Keratinocyte (primary cell): ENCODE data around the gene RERE. TPM values are rescaled to one million over a fixed set of nuclear protein-coding genes. Genes with fewer than 3 reads are reported as not detected.
"Not testable (repeated sequence)": the region's sequence is repeated elsewhere in the genome, so short reads cannot be mapped to it uniquely, and the experiment has no call there.

ENCODE experiments used
- DNase-seq: peaks from one replicate; pipeline ENCODE4 v3.0.0-alpha.2; 2011; ENCODE audit warnings: low read depth, missing footprints, low spot score
- FAIRE-seq: peaks from 2 replicates; lab custom pipeline; 2011; peaks lifted over from hg19 to GRCh38; lab: Jason Lieb, UNC
- H2AFZ ChIP-seq: 2 replicates; pipeline ENCODE4 v1.6.0; 2012; ENCODE audit warnings: low read length, control low read depth, inconsistent platforms; ENCODE audit not compliant: control insufficient read depth
- H3K27ac ChIP-seq: 2 replicates; pipeline ENCODE4 v1.5.1; 2011; ENCODE audit warnings: low read length; ENCODE audit not compliant: control insufficient read depth, insufficient read depth
- H3K27me3 ChIP-seq: 3 replicates; pipeline ENCODE4 v1.6.0; 2011; ENCODE audit warnings: low read length; ENCODE audit not compliant: control insufficient read depth, insufficient read depth; ENCODE audit errors: extremely low read depth
- H3K36me3 ChIP-seq, 2 experiments: 2 replicates in 1 of 2; 3 replicates in 1 of 2; pipeline ENCODE4 v1.5.1; 2011; ENCODE audit warnings: low read length in 2 of 2, mild to moderate bottlenecking in 1 of 2; ENCODE audit not compliant: control insufficient read depth in 2 of 2, insufficient read depth in 2 of 2; ENCODE audit errors: extremely low read depth in 1 of 2
- H3K4me1 ChIP-seq: 3 replicates; pipeline ENCODE4 v1.5.1; 2011; ENCODE audit warnings: low read length; ENCODE audit not compliant: control insufficient read depth, insufficient read depth; ENCODE audit errors: extremely low read depth
- H3K4me2 ChIP-seq: 3 replicates; pipeline ENCODE4 v1.6.0; 2011; ENCODE audit warnings: low read depth, low read length; ENCODE audit not compliant: control insufficient read depth, insufficient read depth; ENCODE audit errors: extremely low read depth
- H3K4me3 ChIP-seq, 3 experiments: fragments of 200-600 bp in 1 of 3; sonication (generic) in 1 of 3; 2 replicates in 2 of 3; 3 replicates in 1 of 3; pipeline ENCODE4 v1.5.1; 2011 to 2016; ENCODE audit warnings: low read length in 3 of 3, mild to moderate bottlenecking in 3 of 3, control low read depth in 2 of 3, inconsistent platforms in 1 of 3, low read depth in 1 of 3, mixed read lengths in 1 of 3, mixed run types in 1 of 3, moderate library complexity in 1 of 3; ENCODE audit not compliant: control insufficient read depth in 2 of 3, insufficient read depth in 2 of 3; ENCODE audit errors: extremely low read depth in 1 of 3
- H3K79me2 ChIP-seq: 2 replicates; pipeline ENCODE4 v1.6.0; 2012; ENCODE audit warnings: low read length; ENCODE audit not compliant: control insufficient read depth, insufficient read depth
- H3K9ac ChIP-seq: 3 replicates; pipeline ENCODE4 v1.6.0; 2011; ENCODE audit warnings: low read length; ENCODE audit not compliant: control insufficient read depth, insufficient read depth; ENCODE audit errors: extremely low read depth
- H3K9me1 ChIP-seq: 3 replicates; pipeline ENCODE4 v1.6.0; 2011; ENCODE audit warnings: low read length; ENCODE audit not compliant: control insufficient read depth, insufficient read depth; ENCODE audit errors: extremely low read depth
- H3K9me3 ChIP-seq: 2 replicates; pipeline ENCODE4 v1.5.1; 2012; ENCODE audit warnings: low read depth, low read length; ENCODE audit not compliant: control insufficient read depth
- H4K20me1 ChIP-seq: 3 replicates; pipeline ENCODE4 v1.6.0; 2011; ENCODE audit warnings: low read length; ENCODE audit not compliant: control insufficient read depth, insufficient read depth; ENCODE audit errors: extremely low read depth
- EZH2 ChIP-seq: IDR thresholded peaks from one replicate; pipeline ENCODE4 v1.6.1; 2012; ENCODE audit warnings: inconsistent platforms, mild to moderate bottlenecking, low read length, moderate library complexity
- dilution Hi-C: fragments of 300-500 bp; cut with MboI; formaldehyde crosslinking; loops from one replicate; pipeline ENCODE4 v1.7.0; 2020; ENCODE audit warnings: low sequenced_read_pairs; ENCODE audit not compliant: extremely low pct_ligation_motif_present
- polyA plus RNA-seq, 5 experiments: library from polyadenylated mRNA; depleted of rRNA in 3 of 5; stranded (reverse) in 3 of 5; stranded (forward) in 1 of 5; unstranded in 1 of 5; fragments of >200 nt; gene quantifications; 1 replicate in 1 of 5; 2 replicates in 3 of 5; 3 replicates in 1 of 5; pipeline versions ENCODE4 v1.2.1 to v1.2.3, GENCODE V29; 2011 to 2012; ENCODE audit warnings: missing spikeins in 2 of 5, low read depth in 1 of 5, low replicate concordance in 1 of 5
- TF ChIP-seq, protein P1 (sequence below), 3 experiments: IDR thresholded peaks in 1 of 3; conservative IDR thresholded peaks in 1 of 3; optimal IDR thresholded peaks in 1 of 3; 2 replicates in 2 of 3; 3 replicates in 1 of 3; pipeline versions ENCODE3 to v1.5.1; 2011; ENCODE audit warnings: low read length in 3 of 3, mild to moderate bottlenecking in 3 of 3, moderate library complexity in 2 of 3, control low read depth in 1 of 3, inconsistent platforms in 1 of 3; ENCODE audit not compliant: insufficient read depth in 2 of 3; ENCODE audit errors: extremely low read depth in 1 of 3

The RERE gene
- polyA plus RNA-seq, 1 donor (not counting 4 experiments of a cell fraction or from before 2014, with no cell fraction given) = 3.8 TPM

DNA sequence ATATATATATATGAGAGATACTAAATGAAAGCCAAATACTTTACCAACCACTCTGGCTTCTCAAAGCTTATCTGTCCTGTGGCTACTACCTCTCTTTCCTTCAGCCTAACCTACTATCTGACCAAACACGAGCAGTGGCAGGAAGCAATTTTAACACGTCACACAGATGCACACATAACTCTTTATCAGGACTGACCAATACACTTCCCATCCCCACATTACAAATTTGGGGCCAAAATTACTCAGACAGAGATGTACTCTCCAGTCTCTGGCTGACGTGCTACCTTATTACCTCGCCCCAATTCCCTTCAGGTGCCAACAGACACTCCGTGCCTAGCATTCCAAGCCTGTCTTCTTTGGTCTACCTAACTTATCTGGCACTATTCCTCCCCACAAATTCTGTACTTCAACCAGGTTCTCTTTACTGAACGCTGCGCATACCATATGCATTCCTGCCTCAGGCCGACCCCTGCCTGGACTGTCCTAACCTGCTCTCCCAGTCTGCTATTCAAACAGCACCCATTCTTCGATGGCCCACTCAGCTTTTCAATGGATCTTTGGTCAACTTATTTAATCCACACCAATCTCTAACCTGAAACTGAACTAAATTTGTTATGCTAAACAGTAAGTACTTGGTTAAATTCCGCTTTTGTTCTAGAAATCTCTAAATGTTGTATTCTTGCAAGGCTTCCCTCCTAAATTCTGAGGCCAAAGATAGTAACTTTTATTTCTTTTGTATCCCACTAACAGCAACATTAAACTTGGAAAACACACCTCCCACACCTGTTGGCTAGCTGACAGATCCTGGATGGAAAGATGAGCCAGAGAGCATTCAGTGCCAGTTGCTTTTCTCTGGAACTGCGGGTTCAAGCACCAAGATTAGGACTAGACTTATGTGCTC is 27.9 kb downstream of the RERE start:
- Histone ChIP-seq H3K9me1 (no peaks in the 10 kb centered on the region), H3K9me3 (no peaks in the 10 kb centered on the region), H3K4me2 (peak overlapping the region; percentile 46), H3K27me3 (no peaks in the 10 kb centered on the region), H3K4me3 (no peak overlapping the region), H2AFZ (no peak overlapping the region), H3K36me3 (no peaks in the 10 kb centered on the region), H3K9ac (no peak overlapping the region), H4K20me1 (no peaks in the 10 kb centered on the region), H3K27ac (peak overlapping the region; percentile 5), H3K4me1 (peaks cover 9% of the 10 kb centered on the region), H3K79me2 (no peaks in the 10 kb centered on the region)
- FAIRE-seq (peak; percentile 48), DNase-seq (peak; percentile 53)
- TF ChIP-seq EZH2 = no peak
- TF ChIP-seq, protein P1, sequence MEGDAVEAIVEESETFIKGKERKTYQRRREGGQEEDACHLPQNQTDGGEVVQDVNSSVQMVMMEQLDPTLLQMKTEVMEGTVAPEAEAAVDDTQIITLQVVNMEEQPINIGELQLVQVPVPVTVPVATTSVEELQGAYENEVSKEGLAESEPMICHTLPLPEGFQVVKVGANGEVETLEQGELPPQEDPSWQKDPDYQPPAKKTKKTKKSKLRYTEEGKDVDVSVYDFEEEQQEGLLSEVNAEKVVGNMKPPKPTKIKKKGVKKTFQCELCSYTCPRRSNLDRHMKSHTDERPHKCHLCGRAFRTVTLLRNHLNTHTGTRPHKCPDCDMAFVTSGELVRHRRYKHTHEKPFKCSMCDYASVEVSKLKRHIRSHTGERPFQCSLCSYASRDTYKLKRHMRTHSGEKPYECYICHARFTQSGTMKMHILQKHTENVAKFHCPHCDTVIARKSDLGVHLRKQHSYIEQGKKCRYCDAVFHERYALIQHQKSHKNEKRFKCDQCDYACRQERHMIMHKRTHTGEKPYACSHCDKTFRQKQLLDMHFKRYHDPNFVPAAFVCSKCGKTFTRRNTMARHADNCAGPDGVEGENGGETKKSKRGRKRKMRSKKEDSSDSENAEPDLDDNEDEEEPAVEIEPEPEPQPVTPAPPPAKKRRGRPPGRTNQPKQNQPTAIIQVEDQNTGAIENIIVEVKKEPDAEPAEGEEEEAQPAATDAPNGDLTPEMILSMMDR (optimal IDR thresholded peaks at IDR 0.05 in 1 of 3, IDR thresholded peaks at IDR 0.05 in 1 of 3, conservative IDR thresholded peaks at IDR 0.05 in 1 of 3; ENCODE audit: extremely low read depth in 1 of 3, insufficient read depth in 2 of 3, low read length in 3 of 3) = no peak
- dilution Hi-C loops = no loop called here

DNA sequence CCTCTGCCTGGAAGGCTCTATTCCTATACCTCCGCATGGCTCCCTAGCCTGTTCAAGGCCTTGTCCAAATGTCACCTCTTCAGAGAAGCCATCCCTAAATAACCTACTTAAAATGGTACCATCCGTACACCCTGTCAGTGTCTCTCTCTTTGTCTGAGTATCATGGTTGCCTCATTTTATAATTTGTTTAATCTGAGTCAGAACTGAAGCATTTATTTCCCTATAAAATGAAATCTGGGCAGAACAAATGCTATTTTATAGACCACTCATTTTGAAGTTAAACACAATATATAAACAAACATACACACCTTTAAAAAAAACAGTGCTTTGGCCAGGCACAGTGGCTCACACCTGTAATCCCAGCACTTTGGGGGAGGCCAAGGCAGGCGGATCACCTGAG is 30.2 kb downstream of the RERE start:
- Histone ChIP-seq H3K36me3 (no peaks in the 10 kb centered on the region), H3K9me1 (no peaks in the 10 kb centered on the region), H3K9me3 (no peaks in the 10 kb centered on the region), H3K4me3 (no peak overlapping the region), H3K27me3 (no peaks in the 10 kb centered on the region), H4K20me1 (no peaks in the 10 kb centered on the region), H2AFZ (no peak overlapping the region), H3K4me2 (no peak overlapping the region), H3K79me2 (no peaks in the 10 kb centered on the region), H3K9ac (no peak overlapping the region), H3K27ac (no peak overlapping the region), H3K4me1 (peaks cover 9% of the 10 kb centered on the region)
- TF ChIP-seq, protein P1 (optimal IDR thresholded peaks at IDR 0.05 in 1 of 3, IDR thresholded peaks at IDR 0.05 in 1 of 3, conservative IDR thresholded peaks at IDR 0.05 in 1 of 3; ENCODE audit: extremely low read depth in 1 of 3, insufficient read depth in 2 of 3, low read length in 3 of 3) = no peak
- no peak for TF ChIP-seq EZH2
- dilution Hi-C loops = no loop called here
- no peak for FAIRE-seq
- no peak for DNase-seq

DNA sequence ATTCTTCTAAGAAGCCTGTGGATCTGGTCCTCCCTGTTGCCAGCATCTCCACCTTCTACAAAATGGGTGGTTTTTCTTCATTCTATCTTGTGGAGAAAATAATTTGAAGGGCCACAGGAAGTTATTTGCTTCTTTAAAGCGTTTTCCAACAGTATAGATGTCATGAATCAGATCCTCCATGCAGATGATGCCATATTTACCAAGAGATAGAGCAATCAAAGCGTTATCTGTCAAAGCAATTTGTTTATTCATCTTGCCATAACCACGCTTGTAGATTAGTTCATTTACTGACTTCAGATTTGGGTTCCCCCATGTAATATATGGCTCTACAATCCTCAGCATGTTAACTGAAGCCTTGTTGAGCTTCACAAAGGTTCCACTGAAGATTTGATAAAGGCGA is 31.2 kb downstream of the RERE start:
- not testable (repeated sequence) for H3K9me3 ChIP-seq

More for the DNA sequence above, 31.2 kb downstream of the RERE start:
- H4K20me1 ChIP-seq, H3K9me1 ChIP-seq, DNase-seq, H3K4me2 ChIP-seq, H3K79me2 ChIP-seq, H3K36me3 ChIP-seq, H3K27me3 ChIP-seq, H3K4me3 ChIP-seq, dilution Hi-C loops, H2AFZ ChIP-seq, H3K9ac ChIP-seq, H3K4me1 ChIP-seq, FAIRE-seq, H3K27ac ChIP-seq: not testable (repeated sequence)
